ENCODE measurements around the gene XRN1. TPM values are rescaled to one million over a fixed set of nuclear protein-coding genes. Genes with fewer than 3 reads are reported as not detected.

XRN1 gene
- total RNA-seq, 2 experiments from 2014 or later, result 27.9 to 29.4 TPM

DNA sequence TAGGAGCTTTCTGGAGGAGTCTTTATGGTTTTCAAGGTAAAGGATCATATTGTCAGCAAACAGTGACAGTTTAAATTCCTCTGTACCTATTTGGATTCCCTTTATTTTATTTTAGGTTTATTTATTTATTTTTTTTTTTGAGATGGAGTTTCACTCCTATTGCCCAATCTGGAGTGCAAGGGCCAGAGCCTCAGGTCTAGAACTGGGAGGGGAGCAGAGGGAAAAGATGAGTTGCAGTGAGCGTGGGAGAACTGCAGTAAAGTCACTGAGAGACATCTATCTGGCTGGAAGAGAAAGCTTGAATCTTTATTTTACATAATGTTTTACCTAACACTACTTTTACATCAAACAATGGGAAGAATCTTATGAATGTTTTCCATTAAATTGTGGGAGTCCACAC lies 172.9 kb downstream of the XRN1 start:
- CTCF ChIA-PET, result no interaction called here
- POLR2A ChIA-PET, result no interaction called here

- ChIA-PET CTCF (no interaction called here), POLR2A (no interaction called here)
Observed at GRCh38 chr3:142273501-142273900, 174.3 kb downstream of the XRN1 start.

GRCh38 chr3:142272200-142272891 lies 175.5 kb downstream of the XRN1 start:
- ChIA-PET CTCF (no interaction called here), POLR2A (no interaction called here)

DNA sequence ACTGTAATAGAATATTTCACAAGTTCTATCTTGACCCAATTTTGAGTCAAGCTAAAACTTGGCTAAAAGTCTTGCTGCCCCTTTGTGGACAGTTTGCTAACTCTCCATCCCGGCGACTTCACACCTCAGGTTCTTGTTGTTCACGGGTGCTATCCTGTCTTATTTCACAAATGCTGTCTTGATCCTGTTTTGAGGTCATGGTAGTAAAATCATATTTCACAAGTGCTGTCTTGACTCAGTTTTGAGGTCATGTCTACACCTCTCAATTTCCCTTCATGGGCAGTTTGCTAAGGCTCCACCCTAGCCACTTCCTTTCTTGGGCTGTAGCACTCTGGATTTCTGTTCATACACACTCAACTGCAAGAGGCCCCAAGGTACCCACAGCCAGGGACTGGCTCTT lies 177.4 kb downstream of the XRN1 start:
- CTCF ChIA-PET, result interaction anchor here (1.3 kb wide), 1 partner anchor 9 kb away, joined by 3 read pairs; no protein-coding TSS in a partner anchor
- POLR2A ChIA-PET, result interaction anchor here (0.6 kb wide), 1 partner anchor 731 kb away, joined by 3 read pairs; no protein-coding TSS in a partner anchor

GRCh38 chr3:142269767-142270166 lies 178.1 kb downstream of the XRN1 start:
- CTCF ChIA-PET, result interaction anchor here (1.3 kb wide), 1 partner anchor 10 kb away, joined by 3 read pairs; no protein-coding TSS in a partner anchor

DNA sequence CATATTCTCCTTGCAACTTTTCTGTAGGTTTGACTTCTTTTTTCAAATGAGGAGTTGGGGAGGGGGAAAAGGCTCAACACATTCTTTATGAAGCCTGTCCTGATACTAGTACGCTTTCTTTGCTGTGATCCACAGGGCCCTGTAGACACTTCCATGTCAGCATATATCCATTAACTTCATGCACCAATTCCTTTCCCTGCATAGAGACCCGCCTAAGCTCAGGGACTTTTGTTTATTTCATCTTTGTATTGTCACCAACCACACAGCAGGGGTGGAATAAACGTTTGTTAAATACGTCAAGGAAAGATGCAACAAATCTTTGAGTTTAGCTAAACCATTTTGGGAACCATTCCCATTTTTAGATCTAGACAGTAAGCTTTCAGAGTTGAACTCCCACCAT lies 179.4 kb downstream of the XRN1 start:
- ChIA-PET POLR2A (no interaction called here), CTCF (no interaction called here)

More at GRCh38 chr3:142269767-142270166, 178.1 kb downstream of the XRN1 start:
- POLR2A ChIA-PET, result interaction anchor here (0.6 kb wide), 1 partner anchor 732 kb away, joined by 3 read pairs; no protein-coding TSS in a partner anchor

DNA sequence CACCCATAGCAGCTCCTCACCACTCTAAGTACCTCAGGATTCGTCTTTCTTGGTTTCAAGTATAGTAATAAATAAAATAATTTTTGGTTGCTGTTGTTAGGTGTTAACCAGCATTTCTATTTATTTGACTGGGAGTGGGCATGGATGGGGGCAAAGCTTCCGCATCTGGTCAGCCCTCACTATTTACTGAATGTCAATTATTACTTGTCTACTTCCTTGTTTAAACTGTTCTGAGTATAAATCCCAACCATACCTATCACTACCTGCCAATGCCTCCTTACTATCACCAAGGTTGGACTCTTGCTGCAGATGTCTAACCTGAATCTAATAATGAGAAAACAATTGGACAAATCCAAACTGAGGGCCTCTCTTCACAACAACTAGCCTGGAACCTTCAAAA lies 180.6 kb downstream of the XRN1 start:
- POLR2A ChIA-PET, result no interaction called here
- CTCF ChIA-PET, result no interaction called here

GRCh38 chr3:142263112-142263511 lies 184.7 kb downstream of the XRN1 start:
- POLR2A ChIA-PET, result no interaction called here
- CTCF ChIA-PET, result interaction anchor here (0.6 kb wide), 1 partner anchor 525 kb away, joined by 3 read pairs; the partner anchor contains the start of gene RNF7

GRCh38 chr3:142259359-142259758 lies 188.5 kb downstream of the XRN1 start:
- POLR2A ChIA-PET, result no interaction called here

GRCh38 chr3:142256712-142257333 lies 191.0 kb downstream of the XRN1 start:
- ChIA-PET POLR2A (no interaction called here), CTCF (no interaction called here)

More at GRCh38 chr3:142259359-142259758, 188.5 kb downstream of the XRN1 start:
- CTCF ChIA-PET, result no interaction called here

Other genes with a start within 250 kb of the XRN1 start
- gene GK5, start 222.5 kb downstream of the XRN1 start, total RNA-seq, result 10 to 100 TPM; 14.7 to 15.4 TPM
- 10 to 100 TPM; 40.0 to 44.7 TPM for gene ATR, start 130.7 kb upstream of the XRN1 start, total RNA-seq
- gene PLS1, start 148.4 kb upstream of the XRN1 start, total RNA-seq, result 1 to 10 TPM; 5.7 to 6.0 TPM